ENCODE measurements around the gene ARHGEF25.

The ARHGEF25 gene

GRCh38 chr12:57620245-57620935 lies 9.2 kb downstream of the ARHGEF25 start:
- peaks cover 3% of the 10 kb centered on the region for H3K36me3 Mint-ChIP-seq
- H3K4me1 Mint-ChIP-seq (ENCODE audit: low read depth) = peaks cover 23% of the 10 kb centered on the region
- H3K9me3 Mint-ChIP-seq (ENCODE audit: low read depth) = no peaks in the 10 kb centered on the region
- no peak overlapping the region for H3K27ac Mint-ChIP-seq
- peaks cover 62% of the 10 kb centered on the region for H3K27me3 Mint-ChIP-seq
- peak overlapping the region; percentile 86 for H3K4me3 Mint-ChIP-seq

- Mint-ChIP-seq H3K27ac (no peak overlapping the region), H3K4me3 (peak overlapping the region; percentile 86), H3K4me1 (ENCODE audit: low read depth) (peaks cover 23% of the 10 kb centered on the region)
Observed at GRCh38 chr12:57620936-57621496, 9.8 kb downstream of the ARHGEF25 start.

GRCh38 chr12:57621497-57622292 lies 10.5 kb downstream of the ARHGEF25 start:
- peak overlapping the region; percentile 86 for H3K4me3 Mint-ChIP-seq
- peaks cover 3% of the 10 kb centered on the region for H3K36me3 Mint-ChIP-seq
- H3K4me1 Mint-ChIP-seq (ENCODE audit: low read depth) = peaks cover 26% of the 10 kb centered on the region
- no peaks in the 10 kb centered on the region for H3K9me3 Mint-ChIP-seq (ENCODE audit: low read depth)
- peaks cover 71% of the 10 kb centered on the region for H3K27me3 Mint-ChIP-seq
- H3K27ac Mint-ChIP-seq = no peak overlapping the region

More at GRCh38 chr12:57620936-57621496, 9.8 kb downstream of the ARHGEF25 start:
- Mint-ChIP-seq H3K36me3 (peaks cover 3% of the 10 kb centered on the region), H3K27me3 (peaks cover 65% of the 10 kb centered on the region), H3K9me3 (ENCODE audit: low read depth) (no peaks in the 10 kb centered on the region)

- Mint-ChIP-seq H3K4me1 (ENCODE audit: low read depth) (peaks cover 29% of the 10 kb centered on the region), H3K27me3 (peaks cover 71% of the 10 kb centered on the region), H3K36me3 (peaks cover 3% of the 10 kb centered on the region), H3K4me3 (peak overlapping the region; percentile 86), H3K9me3 (ENCODE audit: low read depth) (no peaks in the 10 kb centered on the region), H3K27ac (no peak overlapping the region)
Observed at GRCh38 chr12:57622293-57623245, 11.3 kb downstream of the ARHGEF25 start.

GRCh38 chr12:57623385-57623784 lies 12.2 kb downstream of the ARHGEF25 start:
- H3K27ac Mint-ChIP-seq = no peak overlapping the region
- H3K4me1 Mint-ChIP-seq (ENCODE audit: low read depth) = peaks cover 35% of the 10 kb centered on the region
- peaks cover 71% of the 10 kb centered on the region for H3K27me3 Mint-ChIP-seq
- peaks cover 3% of the 10 kb centered on the region for H3K36me3 Mint-ChIP-seq
- H3K4me3 Mint-ChIP-seq = no peak overlapping the region
- H3K9me3 Mint-ChIP-seq (ENCODE audit: low read depth) = no peaks in the 10 kb centered on the region

GRCh38 chr12:57623811-57624390 lies 12.7 kb downstream of the ARHGEF25 start:
- Mint-ChIP-seq H3K4me3 (no peak overlapping the region), H3K27ac (no peak overlapping the region), H3K27me3 (peaks cover 72% of the 10 kb centered on the region), H3K36me3 (peaks cover 3% of the 10 kb centered on the region), H3K4me1 (ENCODE audit: low read depth) (peaks cover 36% of the 10 kb centered on the region), H3K9me3 (ENCODE audit: low read depth) (no peaks in the 10 kb centered on the region)

- Mint-ChIP-seq H3K36me3 (peaks cover 3% of the 10 kb centered on the region), H3K27me3 (peaks cover 70% of the 10 kb centered on the region), H3K9me3 (ENCODE audit: low read depth) (no peaks in the 10 kb centered on the region)
Observed at GRCh38 chr12:57624441-57625220, 13.4 kb downstream of the ARHGEF25 start.

GRCh38 chr12:57625261-57626032 lies 14.2 kb downstream of the ARHGEF25 start:
- Mint-ChIP-seq H3K4me3 (no peak overlapping the region), H3K36me3 (peaks cover 3% of the 10 kb centered on the region), H3K27me3 (peaks cover 67% of the 10 kb centered on the region), H3K27ac (no peak overlapping the region), H3K9me3 (ENCODE audit: low read depth) (no peaks in the 10 kb centered on the region), H3K4me1 (ENCODE audit: low read depth) (peaks cover 31% of the 10 kb centered on the region)

More at GRCh38 chr12:57624441-57625220, 13.4 kb downstream of the ARHGEF25 start:
- Mint-ChIP-seq H3K27ac (no peak overlapping the region), H3K4me3 (no peak overlapping the region), H3K4me1 (ENCODE audit: low read depth) (peaks cover 34% of the 10 kb centered on the region)

- Mint-ChIP-seq H3K4me3 (peak overlapping the region; percentile 46), H3K4me1 (ENCODE audit: low read depth) (peaks cover 22% of the 10 kb centered on the region), H3K27me3 (peaks cover 64% of the 10 kb centered on the region), H3K9me3 (ENCODE audit: low read depth) (no peaks in the 10 kb centered on the region), H3K36me3 (peaks cover 3% of the 10 kb centered on the region), H3K27ac (no peak overlapping the region)
Observed at GRCh38 chr12:57626111-57626920, 15.1 kb downstream of the ARHGEF25 start.

- Mint-ChIP-seq H3K4me1 (ENCODE audit: low read depth) (peaks cover 17% of the 10 kb centered on the region), H3K27ac (no peak overlapping the region), H3K4me3 (peak overlapping the region; percentile 46), H3K36me3 (peaks cover 1% of the 10 kb centered on the region), H3K27me3 (peaks cover 62% of the 10 kb centered on the region), H3K9me3 (ENCODE audit: low read depth) (no peaks in the 10 kb centered on the region)
Observed at GRCh38 chr12:57626921-57627445, 15.7 kb downstream of the ARHGEF25 start.

GRCh38 chr12:57627501-57628279 lies 16.5 kb downstream of the ARHGEF25 start:
- Mint-ChIP-seq H3K27me3 (peaks cover 57% of the 10 kb centered on the region), H3K9me3 (ENCODE audit: low read depth) (no peaks in the 10 kb centered on the region), H3K4me1 (ENCODE audit: low read depth) (peaks cover 14% of the 10 kb centered on the region), H3K27ac (no peak overlapping the region), H3K36me3 (no peaks in the 10 kb centered on the region), H3K4me3 (peak overlapping the region; percentile 46)
